ENCODE results near the gene DNAJC19.

DNAJC19 gene

GRCh38 chr3:180959691-180960090, 29.8 kb downstream of the DNAJC19 start:
- DNase-seq = no peak

DNA sequence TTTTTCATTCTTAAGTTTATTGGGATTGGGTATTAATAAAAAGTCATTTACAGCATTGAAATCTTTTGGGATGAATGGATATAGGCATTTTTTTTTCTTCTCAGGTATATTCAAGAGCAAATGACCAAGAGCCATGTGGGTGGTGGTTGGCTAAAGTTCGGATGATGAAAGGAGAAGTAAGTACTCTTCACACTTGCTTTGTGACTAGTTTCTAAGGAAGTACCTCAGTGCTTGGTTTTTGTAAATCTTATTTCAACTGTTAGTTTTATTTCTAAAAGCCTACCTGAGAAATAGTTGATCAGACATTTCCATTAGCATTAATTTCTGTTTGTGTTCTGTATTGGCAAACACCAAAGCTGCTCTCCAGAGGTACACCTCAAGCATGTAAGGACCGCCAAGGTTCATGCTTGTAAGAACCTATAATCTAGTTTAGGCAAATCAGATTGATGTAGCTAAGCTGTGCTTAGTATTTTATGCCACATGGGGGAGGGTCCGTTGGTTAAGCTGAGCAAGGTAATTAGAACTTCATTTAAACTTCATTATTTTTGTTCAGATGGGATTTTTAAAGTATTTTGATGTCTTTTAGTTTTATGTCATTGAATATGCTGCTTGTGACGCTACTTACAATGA, 41.7 kb downstream of the DNAJC19 start:
- DNase-seq = no peak

- no peak for DNase-seq
Observed at GRCh38 chr3:180940826-180941225, 48.7 kb downstream of the DNAJC19 start.

DNA sequence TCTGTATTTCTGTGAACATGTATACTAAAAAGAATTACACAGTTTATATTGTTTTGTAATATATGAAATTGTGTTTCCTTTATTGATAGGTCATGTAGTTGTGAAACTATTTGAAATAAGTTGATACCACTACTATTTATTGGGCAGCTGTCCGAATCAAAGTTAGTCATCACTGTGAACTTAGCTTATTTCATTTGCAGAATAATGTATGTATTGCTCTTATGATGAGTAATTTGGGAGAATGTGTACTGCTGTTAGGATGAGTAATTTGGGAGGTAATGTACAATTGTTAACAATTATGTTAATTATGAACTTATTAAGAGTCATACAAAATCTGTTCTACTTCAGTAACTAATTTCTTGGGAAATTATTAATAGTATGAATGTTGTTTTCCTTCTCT, 54.9 kb downstream of the DNAJC19 start:
- no peak for DNase-seq

Data from NCI-H774 (cell line).